Right lobe of liver (tissue), 4 donors: Measurements from ENCODE around the gene VGLL4.

Source experiments
- POLR2A ChIP-seq: fragments of 450-650 bp; IDR thresholded peaks from one replicate; pipeline ENCODE4 v1.6.1; 2017; ENCODE audit warnings: antibody characterized with exemption, mild to moderate bottlenecking
- TF ChIP-seq, protein P1 (sequence below), 4 donors: fragments of 200-600 bp in 3 of 4; fragments of 450-650 bp in 1 of 4; IDR thresholded peaks; one replicate each; pipeline versions ENCODE4 v1.5.1 to v1.8.0; 2016 to 2022; ENCODE audit warnings: antibody characterized with exemption in 4 of 4, mild to moderate bottlenecking in 2 of 4
- donor health status: DM: no; HTN: no; CAD: no.
- donor health status: DM: no; HTN: no; CAD: no.
- donor health status: DM: no; HTN: yes; CAD: no.

DNA sequence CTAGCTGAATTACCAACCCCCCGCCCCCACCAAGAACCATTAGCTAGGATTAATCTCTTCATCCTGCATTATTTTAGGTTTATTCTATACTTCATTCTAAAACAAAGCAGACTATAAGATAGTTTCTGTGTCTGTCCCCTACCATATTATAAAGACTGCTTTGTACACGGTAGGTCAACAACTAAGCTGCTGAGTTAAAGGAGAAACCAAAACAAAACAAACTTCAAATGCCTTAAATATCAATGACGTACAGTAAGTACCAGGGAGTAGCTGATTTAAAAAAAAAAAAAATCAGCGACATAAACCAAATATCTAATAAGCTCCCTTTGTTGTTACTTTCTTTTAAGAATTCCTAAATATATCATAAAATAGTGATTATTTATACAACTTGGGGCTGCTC is 7.8 kb upstream of the VGLL4 start:
- no peak for TF ChIP-seq POLR2A
- TF ChIP-seq, protein P1, sequence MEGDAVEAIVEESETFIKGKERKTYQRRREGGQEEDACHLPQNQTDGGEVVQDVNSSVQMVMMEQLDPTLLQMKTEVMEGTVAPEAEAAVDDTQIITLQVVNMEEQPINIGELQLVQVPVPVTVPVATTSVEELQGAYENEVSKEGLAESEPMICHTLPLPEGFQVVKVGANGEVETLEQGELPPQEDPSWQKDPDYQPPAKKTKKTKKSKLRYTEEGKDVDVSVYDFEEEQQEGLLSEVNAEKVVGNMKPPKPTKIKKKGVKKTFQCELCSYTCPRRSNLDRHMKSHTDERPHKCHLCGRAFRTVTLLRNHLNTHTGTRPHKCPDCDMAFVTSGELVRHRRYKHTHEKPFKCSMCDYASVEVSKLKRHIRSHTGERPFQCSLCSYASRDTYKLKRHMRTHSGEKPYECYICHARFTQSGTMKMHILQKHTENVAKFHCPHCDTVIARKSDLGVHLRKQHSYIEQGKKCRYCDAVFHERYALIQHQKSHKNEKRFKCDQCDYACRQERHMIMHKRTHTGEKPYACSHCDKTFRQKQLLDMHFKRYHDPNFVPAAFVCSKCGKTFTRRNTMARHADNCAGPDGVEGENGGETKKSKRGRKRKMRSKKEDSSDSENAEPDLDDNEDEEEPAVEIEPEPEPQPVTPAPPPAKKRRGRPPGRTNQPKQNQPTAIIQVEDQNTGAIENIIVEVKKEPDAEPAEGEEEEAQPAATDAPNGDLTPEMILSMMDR (IDR thresholded peaks at IDR 0.05) = no peak
